ENCODE results near the gene FAM81B. TPM values are rescaled to one million over a fixed set of nuclear protein-coding genes. Genes with fewer than 3 reads are reported as not detected.

FAM81B gene
- total and polyA plus RNA-seq, 2 donors from 2014 or later, result 1.9 to 2.3 TPM

- Histone ChIP-seq H3K4me3 (ENCODE audit: low read length in 3 of 3) (no peak overlapping the region), H3K9ac (ENCODE audit: low read length in 3 of 3) (no peak overlapping the region), H3K27me3 (ENCODE audit: control insufficient read depth, insufficient read depth, low read length) (no peaks in the 10 kb centered on the region), H3K27ac (ENCODE audit: low read depth in 2 of 2, low read length in 2 of 2) (no peak overlapping the region), H3K9me3 (ENCODE audit: control insufficient read depth in 2 of 3, insufficient read depth in 1 of 3, low read length in 3 of 3) (peaks cover 0 to 3% (median 2%) of the 10 kb centered on the region in 3 donors), H3K36me3 (ENCODE audit: control insufficient read depth in 2 of 3, insufficient read depth in 3 of 3, low read length in 3 of 3) (no peaks in the 10 kb centered on the region), H3K4me1 (ENCODE audit: control insufficient read depth in 2 of 3, insufficient read depth in 2 of 3, low read depth in 1 of 3, low read length in 3 of 3) (no peaks in the 10 kb centered on the region)
- intact Hi-C loops (cut with DNase I), result no loop called here
- no peak for TF ChIP-seq CTCF (IDR thresholded peaks at IDR 0.05; ENCODE audit: borderline replicate concordance, extremely low read depth, insufficient read depth)
- FAIRE-seq, result no peak
- no peak for DNase-seq
These were observed 25.7 kb upstream of the FAM81B start for GRCh38 chr5:95365302-95366095.

GRCh38 chr5:95369782-95370181 lies 21.4 kb upstream of the FAM81B start:
- no peak overlapping the region for H3K9ac ChIP-seq (ENCODE audit: low read length in 3 of 3)
- intact Hi-C loops (cut with DNase I), result no loop called here

GRCh38 chr5:95374061-95374460 lies 17.1 kb upstream of the FAM81B start:
- Histone ChIP-seq H3K4me3 (ENCODE audit: low read length in 3 of 3) (no peak overlapping the region), H3K4me1 (ENCODE audit: control insufficient read depth in 2 of 3, insufficient read depth in 2 of 3, low read depth in 1 of 3, low read length in 3 of 3) (no peaks in the 10 kb centered on the region), H3K36me3 (ENCODE audit: control insufficient read depth in 2 of 3, insufficient read depth in 3 of 3, low read length in 3 of 3) (no peaks in the 10 kb centered on the region), H3K9me3 (ENCODE audit: control insufficient read depth in 2 of 3, insufficient read depth in 1 of 3, low read length in 3 of 3) (no peaks in the 10 kb centered on the region), H3K27me3 (ENCODE audit: control insufficient read depth, insufficient read depth, low read length) (no peaks in the 10 kb centered on the region), H3K27ac (ENCODE audit: low read depth in 2 of 2, low read length in 2 of 2) (no peak overlapping the region), H3K9ac (ENCODE audit: low read length in 3 of 3) (no peak overlapping the region)
- DNase-seq (no peak), FAIRE-seq (no peak)
- no peak for TF ChIP-seq CTCF (IDR thresholded peaks at IDR 0.05; ENCODE audit: borderline replicate concordance, extremely low read depth, insufficient read depth)
- intact Hi-C loops (cut with DNase I), result no loop called here

More at GRCh38 chr5:95369782-95370181, 21.4 kb upstream of the FAM81B start:
- DNase-seq (no peak), FAIRE-seq (no peak)
- no peak overlapping the region for H3K4me3 ChIP-seq (ENCODE audit: low read length in 3 of 3)
- H3K4me1 ChIP-seq (ENCODE audit: control insufficient read depth in 2 of 3, insufficient read depth in 2 of 3, low read depth in 1 of 3, low read length in 3 of 3), result no peaks in the 10 kb centered on the region
- peaks cover 0 to 3% (median 0%) of the 10 kb centered on the region in 3 donors for H3K9me3 ChIP-seq (ENCODE audit: control insufficient read depth in 2 of 3, insufficient read depth in 1 of 3, low read length in 3 of 3)
- H3K27me3 ChIP-seq (ENCODE audit: control insufficient read depth, insufficient read depth, low read length), result no peaks in the 10 kb centered on the region
- no peaks in the 10 kb centered on the region for H3K36me3 ChIP-seq (ENCODE audit: control insufficient read depth in 2 of 3, insufficient read depth in 3 of 3, low read length in 3 of 3)
- no peak for TF ChIP-seq CTCF (IDR thresholded peaks at IDR 0.05; ENCODE audit: borderline replicate concordance, extremely low read depth, insufficient read depth)
- no peak overlapping the region for H3K27ac ChIP-seq (ENCODE audit: low read depth in 2 of 2, low read length in 2 of 2)

Data from kidney (tissue), 14 donors.